Measurements from ENCODE around the gene CCDC149.
A peak's percentile ranks its signal among the peaks of the same experiment; 100 is the strongest.

Gene CCDC149

DNA sequence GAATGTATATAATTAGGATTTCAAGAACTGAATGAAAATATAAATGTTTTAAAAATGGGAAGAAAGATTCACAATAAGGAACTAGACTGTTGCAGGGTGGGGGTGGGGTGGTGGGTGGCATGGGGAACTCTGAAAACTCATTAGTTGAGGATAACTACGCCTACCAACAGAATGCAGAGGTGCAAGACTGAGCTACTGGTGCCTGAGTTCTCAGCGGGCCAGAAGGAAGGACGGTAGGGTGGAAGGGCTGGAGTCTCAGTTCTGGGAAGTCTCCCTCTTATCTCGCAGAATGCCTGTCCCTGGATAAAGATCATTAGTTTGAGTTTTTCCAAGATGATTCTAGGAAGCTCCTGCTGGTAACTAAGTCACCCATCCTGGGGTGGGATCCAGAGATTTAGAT lies 118.8 kb downstream of the CCDC149 start:
- TF ChIP-seq, protein P1, sequence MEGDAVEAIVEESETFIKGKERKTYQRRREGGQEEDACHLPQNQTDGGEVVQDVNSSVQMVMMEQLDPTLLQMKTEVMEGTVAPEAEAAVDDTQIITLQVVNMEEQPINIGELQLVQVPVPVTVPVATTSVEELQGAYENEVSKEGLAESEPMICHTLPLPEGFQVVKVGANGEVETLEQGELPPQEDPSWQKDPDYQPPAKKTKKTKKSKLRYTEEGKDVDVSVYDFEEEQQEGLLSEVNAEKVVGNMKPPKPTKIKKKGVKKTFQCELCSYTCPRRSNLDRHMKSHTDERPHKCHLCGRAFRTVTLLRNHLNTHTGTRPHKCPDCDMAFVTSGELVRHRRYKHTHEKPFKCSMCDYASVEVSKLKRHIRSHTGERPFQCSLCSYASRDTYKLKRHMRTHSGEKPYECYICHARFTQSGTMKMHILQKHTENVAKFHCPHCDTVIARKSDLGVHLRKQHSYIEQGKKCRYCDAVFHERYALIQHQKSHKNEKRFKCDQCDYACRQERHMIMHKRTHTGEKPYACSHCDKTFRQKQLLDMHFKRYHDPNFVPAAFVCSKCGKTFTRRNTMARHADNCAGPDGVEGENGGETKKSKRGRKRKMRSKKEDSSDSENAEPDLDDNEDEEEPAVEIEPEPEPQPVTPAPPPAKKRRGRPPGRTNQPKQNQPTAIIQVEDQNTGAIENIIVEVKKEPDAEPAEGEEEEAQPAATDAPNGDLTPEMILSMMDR (IDR thresholded peaks at IDR 0.05; ENCODE audit: control insufficient read depth, extremely low read depth, insufficient read depth): no peak
- no peak overlapping the region for H3K4me3 ChIP-seq (ENCODE audit: low read depth, low read length)
- no peak for DNase-seq (ENCODE audit: low read depth)

DNA sequence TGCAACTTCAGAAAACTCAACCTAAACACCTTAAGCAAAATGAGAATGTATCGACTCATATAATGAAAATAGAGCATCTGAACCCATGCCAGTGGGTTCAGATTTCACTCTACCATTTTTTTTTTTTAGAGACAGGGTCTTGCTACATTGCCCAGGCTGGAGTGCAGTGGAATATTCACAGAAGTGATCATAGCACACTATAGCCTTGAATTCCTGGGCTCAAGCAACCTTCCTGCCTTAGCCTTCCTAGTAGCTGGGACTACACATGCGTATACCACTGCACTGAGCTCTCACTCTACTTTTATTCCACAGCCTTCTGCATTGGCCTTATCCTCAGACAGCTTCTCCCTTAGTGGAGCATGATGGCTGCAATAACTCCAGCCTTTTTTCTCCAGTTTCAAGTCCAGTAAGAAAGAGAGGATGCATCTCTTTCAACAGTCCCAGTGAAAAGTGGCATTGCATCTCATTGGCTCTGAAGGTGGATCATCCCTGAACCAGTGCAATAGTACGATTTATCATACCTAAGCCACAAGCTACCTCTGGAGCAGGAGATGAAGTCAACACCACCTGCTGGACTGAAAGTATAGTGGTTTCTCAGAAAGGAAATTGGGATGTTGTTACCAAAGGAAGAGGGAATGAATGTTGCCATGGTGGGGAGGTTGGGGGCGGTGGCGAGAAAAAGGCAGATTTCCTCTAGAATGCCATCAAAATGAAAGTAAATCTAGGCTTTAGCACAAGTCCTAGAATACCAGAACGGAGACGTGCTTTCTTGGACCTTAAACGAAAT lies 119.4 kb downstream of the CCDC149 start:
- TF ChIP-seq, protein P1 (IDR thresholded peaks at IDR 0.05; ENCODE audit: control insufficient read depth, extremely low read depth, insufficient read depth): peak; percentile 61
- H3K4me3 ChIP-seq (ENCODE audit: low read depth, low read length): no peak overlapping the region
- DNase-seq (ENCODE audit: low read depth): no peak

DNA sequence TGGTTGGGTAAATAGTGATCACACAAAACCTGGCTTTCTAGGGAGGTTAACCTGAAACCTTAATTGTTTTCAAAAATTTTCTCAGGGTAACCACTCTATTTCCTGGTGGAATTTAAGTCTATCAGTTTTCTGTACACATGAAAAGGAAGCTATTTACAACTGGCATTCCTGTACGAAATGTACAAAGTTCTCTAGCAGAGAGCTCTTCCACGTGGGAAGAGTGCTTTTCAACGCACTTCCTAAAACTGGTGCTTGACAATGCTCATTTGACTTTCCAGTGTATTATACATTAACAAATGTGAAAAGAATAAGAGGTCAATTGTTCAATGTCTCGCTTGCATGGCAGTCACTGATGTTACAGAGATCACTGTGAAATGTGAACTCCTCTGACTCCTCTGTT lies 120.3 kb downstream of the CCDC149 start:
- H3K4me3 ChIP-seq (ENCODE audit: low read depth, low read length): no peak overlapping the region
- no peak for DNase-seq (ENCODE audit: low read depth)
- TF ChIP-seq, protein P1 (IDR thresholded peaks at IDR 0.05; ENCODE audit: control insufficient read depth, extremely low read depth, insufficient read depth): no peak

DNA sequence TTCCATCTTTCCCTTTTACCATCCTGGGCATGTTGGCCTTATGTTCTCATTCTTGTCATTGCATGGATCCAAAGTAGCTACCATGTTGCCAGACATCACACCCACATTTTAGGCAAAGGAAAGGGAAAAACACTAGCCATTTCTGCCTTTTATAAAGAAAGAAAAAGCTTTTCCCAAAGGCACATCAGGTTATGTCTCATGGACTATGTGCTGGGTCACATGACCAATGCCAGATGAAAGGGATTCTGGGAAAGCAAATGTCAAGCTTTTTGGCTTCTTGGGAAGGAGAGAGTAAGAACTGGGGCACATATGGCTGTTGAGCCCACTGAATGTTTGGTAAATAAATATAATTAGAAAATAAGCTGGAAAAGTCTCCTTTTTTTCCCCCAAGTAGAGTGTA lies 121.8 kb downstream of the CCDC149 start:
- DNase-seq (ENCODE audit: low read depth): no peak
- no peak overlapping the region for H3K4me3 ChIP-seq (ENCODE audit: low read depth, low read length)
- TF ChIP-seq, protein P1 (IDR thresholded peaks at IDR 0.05; ENCODE audit: control insufficient read depth, extremely low read depth, insufficient read depth): no peak

DNA sequence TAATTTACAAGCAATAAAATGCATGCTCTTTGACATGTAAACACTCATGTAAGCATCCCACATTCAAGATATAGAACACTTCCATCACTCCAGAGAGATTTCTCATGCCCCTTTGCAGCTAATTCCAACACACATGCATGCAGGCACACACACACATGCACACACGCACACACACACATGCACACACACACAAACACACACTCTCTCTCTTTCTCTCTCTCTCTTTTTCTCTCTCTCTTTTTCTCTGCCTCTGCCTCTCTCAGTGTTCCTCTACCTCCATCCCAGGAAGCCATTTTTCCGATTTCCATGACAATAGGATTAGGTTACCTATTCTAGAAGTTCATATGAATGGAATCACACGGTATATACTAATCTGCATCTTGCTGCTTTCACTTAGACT lies 129.3 kb downstream of the CCDC149 start:
- TF ChIP-seq, protein P1 (IDR thresholded peaks at IDR 0.05; ENCODE audit: control insufficient read depth, extremely low read depth, insufficient read depth): no peak
- no peak overlapping the region for H3K4me3 ChIP-seq (ENCODE audit: low read depth, low read length)
- no peak for DNase-seq (ENCODE audit: low read depth)

DNA sequence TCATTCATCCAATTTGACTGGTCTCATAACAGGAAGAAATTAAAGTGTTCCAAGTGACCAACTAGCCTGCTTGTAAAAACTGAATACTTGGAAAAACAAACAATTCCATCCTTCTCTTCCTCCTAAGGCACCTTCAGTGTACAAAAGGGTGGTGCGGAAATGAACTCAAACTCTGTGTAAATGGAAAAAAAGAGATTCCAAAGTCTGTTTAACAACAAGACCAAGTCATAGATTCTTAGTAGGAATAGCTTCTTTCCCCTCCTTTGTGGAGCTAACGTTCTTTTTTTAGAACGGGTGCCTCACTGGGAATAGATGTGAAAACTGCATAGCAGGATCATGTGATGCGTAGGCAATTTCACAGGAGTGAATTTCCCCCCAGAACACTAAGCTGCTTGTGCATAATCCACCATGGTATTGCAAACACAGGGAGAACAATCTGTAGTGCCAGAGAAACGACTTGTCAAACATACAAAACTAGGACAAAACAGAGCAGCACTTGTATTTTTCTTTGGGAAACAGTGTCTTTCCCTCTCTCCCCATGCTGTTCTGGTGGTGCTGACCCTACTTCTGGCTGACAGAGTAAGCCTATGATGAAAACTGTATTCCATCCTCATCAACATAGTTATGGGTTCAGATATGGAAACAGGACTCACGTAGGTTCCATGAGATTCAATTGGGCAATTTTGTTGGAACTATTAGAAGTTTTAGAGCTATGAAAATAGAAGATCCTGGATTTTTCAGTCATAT lies 130.7 kb downstream of the CCDC149 start:
- TF ChIP-seq, protein P1 (IDR thresholded peaks at IDR 0.05; ENCODE audit: control insufficient read depth, extremely low read depth, insufficient read depth): no peak
- peak; percentile 66 for DNase-seq (ENCODE audit: low read depth)
- H3K4me3 ChIP-seq (ENCODE audit: low read depth, low read length): peak overlapping the region; percentile 5; the same call in 1 of the 2 replicates

Data from LNCaP clone FGC (cell line).